Coronary artery (tissue), 2 donors: ENCODE measurements around the gene TLE6.
A peak's percentile ranks its signal among the peaks of the same experiment; 100 is the strongest.
"Not testable (repeated sequence)": the region's sequence is repeated elsewhere in the genome, so short reads cannot be mapped to it uniquely, and the experiment has no call there.

Experiments used
- DNase-seq: peaks from one replicate; pipeline ENCODE4 v3.0.0-alpha.2; 2017; ENCODE audit warnings: low spot score
- H3K27ac ChIP-seq, 2 donors: fragments of 200-600 bp; sonication (generic); one replicate each; pipeline ENCODE4 v1.5.1; 2016 to 2019
- H3K4me3 ChIP-seq: fragments of 200-600 bp; sonication (generic); 2 replicates; pipeline ENCODE4 v1.5.1; 2016; ENCODE audit warnings: mild to moderate bottlenecking, moderate library complexity
- TF ChIP-seq, protein P1 (sequence below): fragments of 200-600 bp; sonication (generic); IDR thresholded peaks from one replicate; pipeline ENCODE4 v1.5.1; 2019; ENCODE audit warnings: antibody characterized with exemption

Gene TLE6

DNA sequence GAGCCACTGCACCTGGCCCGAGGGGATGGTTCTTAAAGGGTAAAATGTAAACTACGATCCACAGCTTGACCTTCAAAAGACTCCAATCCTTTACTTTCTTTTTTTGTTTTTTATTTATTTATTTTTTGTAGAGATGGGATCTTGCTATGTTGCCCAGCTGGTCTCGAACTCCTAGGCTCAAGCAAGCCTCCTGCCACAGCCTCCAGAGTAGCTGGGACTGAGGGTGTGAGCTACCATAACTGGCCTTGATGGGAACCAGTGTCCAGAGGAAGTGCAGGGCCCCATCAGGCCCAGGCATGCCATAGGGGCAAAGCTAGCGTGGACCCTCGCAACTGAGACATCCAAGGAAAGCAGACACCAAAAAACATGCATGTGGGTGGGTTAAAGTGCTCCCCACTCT, 14.2 kb upstream of the TLE6 start:
- H3K4me3 ChIP-seq: no peak overlapping the region
- no peak for DNase-seq
- no peak overlapping the region for H3K27ac ChIP-seq
- TF ChIP-seq, protein P1, sequence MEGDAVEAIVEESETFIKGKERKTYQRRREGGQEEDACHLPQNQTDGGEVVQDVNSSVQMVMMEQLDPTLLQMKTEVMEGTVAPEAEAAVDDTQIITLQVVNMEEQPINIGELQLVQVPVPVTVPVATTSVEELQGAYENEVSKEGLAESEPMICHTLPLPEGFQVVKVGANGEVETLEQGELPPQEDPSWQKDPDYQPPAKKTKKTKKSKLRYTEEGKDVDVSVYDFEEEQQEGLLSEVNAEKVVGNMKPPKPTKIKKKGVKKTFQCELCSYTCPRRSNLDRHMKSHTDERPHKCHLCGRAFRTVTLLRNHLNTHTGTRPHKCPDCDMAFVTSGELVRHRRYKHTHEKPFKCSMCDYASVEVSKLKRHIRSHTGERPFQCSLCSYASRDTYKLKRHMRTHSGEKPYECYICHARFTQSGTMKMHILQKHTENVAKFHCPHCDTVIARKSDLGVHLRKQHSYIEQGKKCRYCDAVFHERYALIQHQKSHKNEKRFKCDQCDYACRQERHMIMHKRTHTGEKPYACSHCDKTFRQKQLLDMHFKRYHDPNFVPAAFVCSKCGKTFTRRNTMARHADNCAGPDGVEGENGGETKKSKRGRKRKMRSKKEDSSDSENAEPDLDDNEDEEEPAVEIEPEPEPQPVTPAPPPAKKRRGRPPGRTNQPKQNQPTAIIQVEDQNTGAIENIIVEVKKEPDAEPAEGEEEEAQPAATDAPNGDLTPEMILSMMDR: no peak

DNA sequence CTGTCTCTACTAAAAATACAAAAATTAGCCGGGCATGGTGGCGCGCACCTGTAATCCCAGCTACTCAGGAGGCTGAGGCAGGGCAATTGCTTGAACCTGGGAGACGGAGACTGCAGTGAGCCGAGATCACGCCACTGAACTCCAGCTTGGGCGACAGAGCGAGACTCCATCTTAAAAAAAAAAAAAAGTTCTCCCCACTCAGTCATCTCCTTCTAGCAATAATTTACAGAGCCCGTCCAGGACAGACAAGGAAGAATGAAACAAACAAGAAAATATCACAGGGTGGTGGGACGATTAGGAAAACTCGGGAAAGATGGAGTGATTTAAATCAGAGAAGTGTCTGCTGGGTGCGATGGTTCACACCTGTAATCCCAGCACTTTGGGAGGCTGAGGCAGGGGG, 13.7 kb upstream of the TLE6 start:
- H3K4me3 ChIP-seq, DNase-seq, H3K27ac ChIP-seq: not testable (repeated sequence)

DNA sequence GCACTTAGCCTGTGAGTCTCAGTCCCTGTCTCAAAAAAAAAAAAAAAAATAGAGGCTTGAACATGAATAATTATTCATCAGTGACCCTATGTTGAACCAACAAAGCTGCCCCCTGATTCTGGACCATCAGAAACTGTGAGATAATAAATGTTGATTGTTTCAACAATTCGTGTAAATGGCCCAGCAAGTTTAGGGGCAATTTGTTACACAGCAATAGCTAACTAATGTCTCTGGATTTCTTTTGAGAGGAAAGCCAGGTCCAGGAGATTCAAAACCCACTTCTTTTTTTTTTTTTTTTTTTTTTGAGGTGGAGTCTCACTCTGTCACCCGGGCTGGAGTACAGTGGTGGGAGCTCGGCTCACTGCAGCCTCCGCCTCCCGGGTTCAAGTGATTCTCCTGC, 12.5 kb upstream of the TLE6 start:
- Histone ChIP-seq H3K4me3 (no peak overlapping the region), H3K27ac (no peak overlapping the region)
- DNase-seq: no peak
- TF ChIP-seq, protein P1: no peak

DNA sequence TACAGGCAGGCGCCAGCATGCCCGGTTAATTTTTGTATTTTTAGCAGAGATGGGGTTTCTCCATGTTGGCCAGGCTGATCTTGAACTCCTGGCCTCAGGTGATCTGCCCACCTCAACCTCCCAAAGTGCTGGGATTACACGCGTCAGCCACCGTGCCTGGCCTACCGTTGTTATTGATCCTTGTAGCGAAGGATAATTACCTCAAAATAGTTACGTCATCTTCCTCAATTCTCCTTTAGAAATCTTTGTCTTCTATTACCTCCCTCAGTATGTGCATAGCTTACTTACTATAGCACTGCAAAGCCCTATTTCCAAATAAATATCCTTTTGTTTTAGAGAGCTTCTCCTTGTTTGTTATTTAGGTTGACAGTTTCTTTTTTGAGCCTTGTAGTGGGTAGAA, 9.4 kb upstream of the TLE6 start:
- no peak for DNase-seq
- TF ChIP-seq, protein P1: no peak
- Histone ChIP-seq H3K4me3 (no peak overlapping the region), H3K27ac (no peak overlapping the region)

DNA sequence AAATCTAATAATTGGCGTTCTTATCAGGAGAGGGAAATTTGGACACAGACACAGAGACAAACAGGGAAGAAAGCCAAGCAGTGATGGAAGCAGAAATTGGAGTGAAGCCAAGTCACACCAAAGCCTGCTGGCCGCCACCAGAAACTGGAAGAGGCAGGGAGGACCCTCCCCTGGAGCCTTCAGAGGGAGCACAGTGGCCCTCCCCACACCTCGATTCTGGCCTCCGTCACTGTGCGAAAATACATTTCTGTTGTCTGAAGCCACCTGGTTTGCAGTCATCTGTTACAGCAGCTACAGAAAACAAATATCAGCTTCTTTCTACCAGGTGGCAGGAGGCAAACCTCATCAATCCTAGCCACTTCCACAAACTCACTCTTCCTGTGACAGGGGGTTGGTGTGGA, 8.3 kb upstream of the TLE6 start:
- TF ChIP-seq, protein P1: no peak
- DNase-seq: peak; percentile 82
- Histone ChIP-seq H3K27ac (peak overlapping the region in 1 of 2 donors; percentile 82), H3K4me3 (no peak overlapping the region)

DNA sequence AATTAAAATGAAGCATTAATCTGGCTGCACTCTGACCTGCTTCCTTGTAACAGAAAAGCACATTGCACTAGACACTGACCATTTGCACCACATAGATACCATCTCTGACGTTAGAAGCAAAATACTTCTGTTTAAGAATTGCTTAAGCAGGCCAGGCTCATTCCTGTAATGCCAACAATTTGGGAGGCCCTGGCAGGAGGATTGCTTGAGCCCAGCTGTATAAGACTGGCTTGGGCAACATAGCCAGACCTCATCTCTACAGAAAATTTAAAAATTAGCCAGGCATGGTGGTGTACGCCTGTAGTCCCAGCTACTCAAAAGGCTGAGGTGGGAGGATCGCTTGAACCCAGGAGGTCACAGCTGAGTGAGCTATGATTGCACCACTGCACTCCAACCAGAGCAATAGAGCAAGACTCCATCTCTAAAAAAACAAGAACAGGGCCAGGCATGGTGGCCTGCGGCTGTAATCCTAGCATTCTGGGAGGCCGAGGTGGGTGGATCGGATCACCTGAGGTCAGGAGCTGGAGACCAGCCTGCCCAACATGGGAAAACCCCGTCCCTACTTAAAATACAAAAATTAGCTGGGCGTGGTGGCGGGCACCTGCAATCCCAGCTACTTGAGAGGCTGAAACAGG, 7.0 kb upstream of the TLE6 start:
- TF ChIP-seq, protein P1: no peak
- H3K27ac ChIP-seq: peak overlapping the region in 1 of 2 donors; percentile 84
- no peak for DNase-seq
- no peak overlapping the region for H3K4me3 ChIP-seq

DNA sequence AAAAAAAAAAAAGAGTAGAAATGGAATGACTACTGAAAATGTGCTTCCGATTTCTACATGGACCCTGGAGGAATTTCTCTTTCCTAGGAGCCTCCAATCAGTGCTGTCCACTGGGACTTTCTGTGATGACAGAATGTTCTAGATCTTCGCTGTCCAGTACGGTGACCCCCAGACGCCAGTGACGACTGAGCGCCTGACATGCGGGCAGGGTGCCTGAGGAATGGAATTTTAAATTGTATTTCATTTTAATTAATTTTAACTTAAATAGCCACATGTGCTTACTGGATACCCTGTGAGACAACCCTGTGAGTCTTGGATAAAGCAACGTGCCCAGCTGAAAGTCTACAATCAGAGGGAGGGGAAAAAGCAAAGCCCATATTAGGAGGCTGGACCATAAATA, 4.1 kb upstream of the TLE6 start:
- Histone ChIP-seq H3K4me3 (no peak overlapping the region), H3K27ac (peak overlapping the region; percentile 53 to 84)
- no peak for DNase-seq
- TF ChIP-seq, protein P1: no peak
